H4 (cell line): ENCODE measurements around the gene TLE3. TPM values are rescaled to one million over a fixed set of nuclear protein-coding genes. Genes with fewer than 3 reads are reported as not detected.

Experiments used
- DNase-seq: peaks from one replicate; pipeline ENCODE4 v3.0.0-alpha.2; 2015; ENCODE audit warnings: low spot score
- total RNA-seq: library from RNA; depleted of rRNA; stranded (reverse); fragments of >200 nt; shearing (Covaris generic); gene quantifications from 2 replicates; pipeline ENCODE4 v1.2.3, GENCODE V29; 2014

Gene TLE3
- total RNA-seq, 1 experiment from 2014 or later = 17.5 TPM

DNA sequence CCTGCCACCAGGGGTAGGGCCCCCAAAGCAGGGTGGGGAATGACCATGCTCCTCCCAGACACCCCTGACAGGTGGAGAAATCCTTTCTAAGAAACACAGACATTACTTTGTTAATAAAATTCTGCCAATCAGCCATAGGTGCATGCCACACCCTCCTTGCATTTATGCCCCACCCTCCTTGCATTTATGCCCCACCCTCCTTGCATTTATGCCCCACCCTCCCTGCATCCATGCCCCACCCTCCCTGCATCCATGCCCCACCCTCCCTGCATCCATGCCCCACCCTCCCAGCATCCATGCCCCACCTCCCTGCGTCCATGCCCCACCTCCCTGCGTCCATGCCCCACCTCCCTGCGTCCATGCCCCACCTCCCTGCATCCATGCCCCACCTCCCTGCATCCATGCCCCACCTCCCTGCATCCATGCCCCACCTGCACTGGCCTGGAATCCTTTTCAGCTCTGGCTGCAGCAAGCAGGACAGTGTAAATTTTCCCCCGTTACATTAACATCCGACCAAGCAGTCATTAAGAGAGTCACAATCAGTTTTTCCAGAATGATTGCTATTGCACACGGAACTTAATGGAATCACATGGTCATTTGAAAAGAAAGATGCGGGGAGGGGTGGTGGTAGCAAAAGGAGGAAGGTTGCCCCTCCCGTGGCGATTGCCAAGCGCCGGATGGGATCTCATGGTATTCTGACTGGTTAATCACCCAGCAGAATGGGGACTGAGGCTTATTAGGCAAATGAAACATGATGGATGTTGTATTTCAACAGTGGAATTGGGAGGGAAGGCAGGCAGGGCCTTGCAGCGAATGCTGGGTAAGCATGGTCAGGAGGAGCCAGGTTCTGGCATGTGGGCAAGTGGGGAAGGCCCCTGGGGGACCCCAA is 91.2 kb downstream of the TLE3 start:
- DNase-seq = no peak

DNA sequence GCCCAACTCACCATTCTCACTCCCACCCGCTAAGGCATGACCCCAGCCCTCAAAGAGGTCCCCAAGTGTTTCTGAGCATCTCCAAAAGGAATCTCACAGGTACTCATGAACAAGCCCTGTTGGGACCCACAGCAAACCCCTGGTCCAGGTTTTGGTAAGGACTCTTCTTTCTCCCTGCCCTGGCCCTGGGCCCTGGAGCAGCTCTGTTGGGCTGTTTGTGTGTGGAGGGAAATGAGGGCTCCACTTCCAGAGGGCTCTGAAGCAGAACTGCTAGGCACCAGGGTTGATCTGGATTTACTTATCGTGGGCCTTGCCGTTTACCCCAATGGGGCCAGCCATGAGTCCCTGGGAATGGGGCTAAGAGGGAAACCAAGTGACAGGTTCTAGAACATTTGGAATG is 92.9 kb downstream of the TLE3 start:
- no peak for DNase-seq

DNA sequence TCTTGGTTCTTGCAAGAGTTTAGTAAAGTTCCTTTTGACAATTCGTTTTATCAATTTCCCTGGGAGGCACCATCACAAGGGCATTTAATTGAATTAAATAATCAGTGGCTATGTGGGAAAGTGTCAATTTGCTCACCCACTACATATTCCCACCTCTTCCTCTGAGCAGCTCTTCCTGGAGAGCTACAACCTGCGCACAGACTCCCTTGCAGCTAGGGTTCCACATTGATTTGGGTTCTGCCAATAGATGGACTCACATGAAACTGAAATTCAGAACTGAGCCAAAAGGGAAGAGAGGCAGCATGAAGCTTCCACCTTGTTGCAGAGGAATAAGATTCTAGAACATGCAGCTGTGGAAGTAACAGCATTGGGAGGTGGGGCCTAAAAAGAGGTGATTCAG is 94.8 kb downstream of the TLE3 start:
- DNase-seq = no peak

DNA sequence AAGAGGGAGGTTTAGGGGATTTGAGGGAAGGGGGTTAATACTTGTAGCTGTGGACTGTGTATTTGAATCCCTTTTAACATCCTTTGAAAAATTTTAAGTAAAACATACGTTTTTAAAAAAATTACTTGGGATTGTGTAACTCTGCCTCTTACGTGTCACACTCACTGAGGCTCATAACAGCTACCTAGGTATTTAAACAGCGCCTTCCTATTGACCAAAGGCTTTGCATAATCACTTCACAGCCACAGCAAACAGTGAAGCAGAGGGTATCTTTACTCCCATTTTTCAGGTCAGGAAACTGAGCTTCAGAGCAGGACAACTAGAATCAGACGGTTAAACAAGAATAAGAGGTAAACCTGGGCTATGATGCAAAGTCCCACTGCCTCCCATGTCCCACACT is 95.9 kb downstream of the TLE3 start:
- DNase-seq = no peak

DNA sequence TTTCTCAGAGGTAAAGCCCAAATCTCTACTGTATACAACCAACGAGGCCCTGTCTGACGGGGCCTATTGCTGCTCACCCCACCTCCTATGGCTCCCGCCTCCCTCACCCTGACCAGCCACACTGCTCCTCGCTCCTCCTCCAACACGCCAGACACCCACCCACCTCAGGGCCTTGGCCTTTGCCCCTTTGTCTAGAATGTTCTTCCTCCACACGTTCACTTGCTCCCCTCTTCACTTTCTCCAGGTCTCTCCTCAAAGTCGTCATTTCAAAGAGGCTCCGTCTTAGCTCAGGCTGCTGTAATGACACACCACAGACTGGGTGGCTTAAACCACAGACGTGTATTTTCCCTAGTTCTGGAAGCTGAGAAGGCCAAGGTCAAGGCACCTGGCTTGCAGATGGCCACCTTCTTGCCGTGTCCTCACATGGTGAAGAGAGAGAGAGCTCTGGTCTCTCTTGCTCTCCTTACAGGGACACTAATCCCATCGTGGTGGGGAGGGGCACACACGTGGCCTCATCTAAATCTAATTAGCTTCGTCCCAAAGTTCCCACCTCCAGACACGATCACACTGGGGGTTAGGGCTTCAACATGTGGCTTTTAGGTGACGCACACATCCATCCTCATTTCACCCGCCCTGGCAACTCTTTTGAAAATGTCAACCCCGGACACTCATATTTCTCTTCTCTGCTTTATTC is 98.2 kb downstream of the TLE3 start:
- DNase-seq = no peak

DNA sequence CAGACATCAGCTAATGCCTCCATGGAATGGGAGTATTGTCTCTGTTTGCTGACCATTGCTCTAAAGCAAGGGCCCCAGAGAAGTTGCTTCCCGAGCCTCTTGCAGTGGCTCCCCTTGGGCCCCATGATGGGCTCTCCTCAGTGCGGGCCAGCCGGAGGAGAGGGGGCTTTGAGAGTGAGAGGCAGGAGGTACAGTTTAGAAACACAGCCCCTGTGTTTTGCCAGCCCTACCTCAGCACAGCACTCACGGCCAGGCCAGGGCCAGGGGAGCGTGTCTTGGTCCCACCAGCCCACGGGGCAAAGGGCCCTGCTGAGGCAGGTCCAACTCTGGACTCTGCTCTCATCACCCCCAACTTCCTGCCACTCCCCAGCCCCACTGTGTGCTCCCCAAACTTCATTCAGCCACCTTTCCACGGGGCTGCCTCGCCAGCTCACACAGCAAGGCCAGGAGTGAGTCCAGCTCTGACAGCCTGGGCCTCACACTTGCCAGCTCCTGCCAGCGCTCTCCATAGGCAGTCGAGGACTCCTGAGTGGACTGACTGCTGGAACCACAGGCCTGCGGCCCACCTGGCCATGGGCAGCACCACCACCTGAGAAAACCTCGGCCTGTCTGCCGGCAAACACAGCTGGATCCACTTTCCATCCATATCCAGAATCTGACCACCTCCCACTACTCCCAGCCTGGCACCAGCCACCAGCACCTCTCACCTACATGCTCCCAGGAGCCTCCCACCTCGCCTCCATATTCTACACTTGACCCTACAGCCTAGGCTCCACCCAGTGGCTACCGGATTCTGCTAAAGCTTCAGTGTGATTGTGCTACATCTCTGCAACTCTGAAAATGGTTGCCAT is 99.0 kb downstream of the TLE3 start:
- DNase-seq = no peak

DNA sequence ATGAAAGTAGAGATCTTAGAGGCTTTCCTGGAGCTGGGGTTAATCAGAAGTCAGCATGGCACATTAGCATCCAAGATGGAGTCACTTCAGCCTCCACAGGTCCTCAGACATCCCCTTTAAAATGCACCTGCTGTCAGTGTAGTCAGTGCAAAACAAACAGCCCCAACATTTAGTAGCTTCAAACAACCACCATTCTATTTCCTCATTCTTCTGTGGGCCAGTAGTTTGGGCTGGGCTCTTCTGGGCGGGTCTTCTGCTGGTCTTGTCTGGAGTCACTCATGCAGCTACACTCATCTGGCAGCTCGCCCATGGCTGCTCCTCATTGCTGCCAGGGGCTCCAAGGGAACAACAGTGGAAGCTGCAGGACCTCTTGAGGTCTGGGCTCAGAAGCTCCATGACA is 99.9 kb downstream of the TLE3 start:
- DNase-seq = peak; percentile 54
